CD14-positive monocyte (primary cell): ENCODE measurements around the gene EPS8L3. TPM values are rescaled to one million over a fixed set of nuclear protein-coding genes. Genes with fewer than 3 reads are reported as not detected.
"Not testable (repeated sequence)": the region's sequence is repeated elsewhere in the genome, so short reads cannot be mapped to it uniquely, and the experiment has no call there.

Experiments used
- DNase-seq, 3 donors: peaks; one replicate each; pipeline ENCODE4 v3.0.0-alpha.2; 2011 to 2022
- H2AFZ ChIP-seq: 2 replicates; pipeline ENCODE4 v1.6.0; 2012; ENCODE audit warnings: mild to moderate bottlenecking, low read depth, low read length, inconsistent platforms; ENCODE audit not compliant: insufficient read depth, poor library complexity, severe bottlenecking
- H3K27ac ChIP-seq, 2 donors: 1 replicate in 1 of 2; 2 replicates in 1 of 2; pipeline ENCODE4 v1.5.1; 2012 to 2013; ENCODE audit warnings: low read length in 2 of 2, control low read depth in 1 of 2, inconsistent platforms in 1 of 2, low read depth in 1 of 2, mild to moderate bottlenecking in 1 of 2
- H3K27me3 ChIP-seq, 2 donors: one replicate each; pipeline versions ENCODE4 v1.6.0 to v1.6.1; 2011 to 2013; ENCODE audit warnings: low read length in 2 of 2; ENCODE audit not compliant: control insufficient read depth in 2 of 2, insufficient read depth in 2 of 2
- H3K36me3 ChIP-seq, 2 donors: replicated peaks in 1 of 2; 1 replicate in 1 of 2; 2 replicates in 1 of 2; pipeline versions ENCODE4 v1.5.1 to v1.6.1; 2012 to 2013; ENCODE audit warnings: low read length in 2 of 2, control low read depth in 1 of 2, inconsistent platforms in 1 of 2, mild to moderate bottlenecking in 1 of 2; ENCODE audit not compliant: insufficient read depth in 2 of 2, control insufficient read depth in 1 of 2
- H3K4me1 ChIP-seq, 2 donors: 1 replicate in 1 of 2; 2 replicates in 1 of 2; pipeline versions ENCODE4 v1.5.1 to v1.6.1; 2012 to 2013; ENCODE audit warnings: low read length in 2 of 2, control low read depth in 1 of 2, inconsistent platforms in 1 of 2, mild to moderate bottlenecking in 1 of 2, moderate library complexity in 1 of 2; ENCODE audit not compliant: insufficient read depth in 2 of 2, control insufficient read depth in 1 of 2
- H3K4me2 ChIP-seq: replicated peaks from 2 replicates; pipeline ENCODE3; 2012; ENCODE audit warnings: low read length, moderate library complexity, mild to moderate bottlenecking; ENCODE audit not compliant: poor library complexity, severe bottlenecking; ENCODE audit errors: extremely low read depth
- H3K4me3 ChIP-seq, 3 experiments: fragments of 200-600 bp in 1 of 3; sonication (generic) in 1 of 3; replicated peaks in 1 of 3; 1 replicate in 2 of 3; 2 replicates in 1 of 3; pipeline ENCODE4 v1.5.1; 2011 to 2013; ENCODE audit warnings: low read length in 3 of 3, mild to moderate bottlenecking in 3 of 3, control low read depth in 2 of 3, low read depth in 2 of 3, inconsistent platforms in 1 of 3, moderate library complexity in 1 of 3
- H3K79me2 ChIP-seq: 2 replicates; pipeline ENCODE4 v1.6.0; 2012; ENCODE audit warnings: mild to moderate bottlenecking, control low read depth, inconsistent platforms, low read length, moderate library complexity; ENCODE audit not compliant: insufficient read depth
- H3K9ac ChIP-seq: 2 replicates; pipeline ENCODE4 v1.6.0; 2017; ENCODE audit warnings: low read length, mild to moderate bottlenecking; ENCODE audit not compliant: insufficient read depth, poor library complexity, severe bottlenecking
- H3K9me3 ChIP-seq, 2 donors: replicated peaks in 1 of 2; 1 replicate in 1 of 2; 2 replicates in 1 of 2; pipeline versions ENCODE4 v1.5.1 to v1.6.1; 2012 to 2013; ENCODE audit warnings: low read length in 2 of 2, control low read depth in 1 of 2; ENCODE audit not compliant: control insufficient read depth in 1 of 2, insufficient read depth in 1 of 2
- H4K20me1 ChIP-seq: 2 replicates; pipeline ENCODE4 v1.6.0; 2012; ENCODE audit warnings: mild to moderate bottlenecking, low read length, control low read depth, moderate library complexity; ENCODE audit not compliant: insufficient read depth
- H3K27ac Mint-ChIP-seq, 7 donors: one replicate each; pipeline ENCODE4 v1.8.0; 2020; ENCODE audit warnings: mild to moderate bottlenecking in 7 of 7, mixed read lengths in 7 of 7, moderate library complexity in 6 of 7, inconsistent platforms in 2 of 7
- H3K27me3 Mint-ChIP-seq, 3 donors: one replicate each; pipeline ENCODE4 v1.8.0; 2021 to 2022; ENCODE audit warnings: low read depth in 3 of 3, mild to moderate bottlenecking in 3 of 3, mixed read lengths in 3 of 3, moderate library complexity in 3 of 3, inconsistent platforms in 1 of 3
- H3K36me3 Mint-ChIP-seq, 2 donors: one replicate each; pipeline ENCODE4 v1.8.0; 2020; ENCODE audit warnings: mixed read lengths in 2 of 2, inconsistent platforms in 1 of 2, mild to moderate bottlenecking in 1 of 2
- H3K4me1 Mint-ChIP-seq: one replicate; pipeline ENCODE4 v1.8.0; 2020; ENCODE audit warnings: mild to moderate bottlenecking, mixed read lengths
- H3K4me3 Mint-ChIP-seq, 2 donors: one replicate each; pipeline ENCODE4 v1.8.0; 2020; ENCODE audit warnings: mild to moderate bottlenecking in 2 of 2, mixed read lengths in 2 of 2, moderate library complexity in 1 of 2
- H3K9me3 Mint-ChIP-seq, 7 donors: one replicate each; pipeline ENCODE4 v1.8.0; 2020 to 2022; ENCODE audit warnings: mixed read lengths in 7 of 7, mild to moderate bottlenecking in 6 of 7, moderate library complexity in 6 of 7, inconsistent platforms in 2 of 7
- WGBS: methylation state at CpG from one replicate; pipeline ENCODE4 v1.1.5; 2013; ENCODE audit warnings: missing lambda C conversion rate; ENCODE audit not compliant: insufficient coverage; 5-methylcytosine and 5-hydroxymethylcytosine counted together
- intact Hi-C, 2 donors: fragments of 100-400 bp; cut with micrococcal nuclease; formaldehyde crosslinking; loops; one replicate each; pipeline versions ENCODE4 v1.15.0 to v1.15.1; 2023
- polyA plus RNA-seq, 3 donors: library from polyadenylated mRNA; depleted of rRNA in 1 of 3; unstranded in 2 of 3; stranded (reverse) in 1 of 3; fragments of 300-500 nt in 2 of 3; fragments of >200 nt in 1 of 3; fragmentation: Illumina TruSeq in 2 of 3; gene quantifications; 1 replicate in 2 of 3; 2 replicates in 1 of 3; pipeline ENCODE4 v1.2.3, GENCODE V29; 2012 to 2021
- TF ChIP-seq, protein P1 (sequence below): fragments of 200-600 bp; IDR thresholded peaks from one replicate; pipeline ENCODE4 v1.8.0; 2022; ENCODE audit warnings: antibody characterized with exemption, mild to moderate bottlenecking

The EPS8L3 gene
- polyA plus RNA-seq, 3 donors: not detected

DNA sequence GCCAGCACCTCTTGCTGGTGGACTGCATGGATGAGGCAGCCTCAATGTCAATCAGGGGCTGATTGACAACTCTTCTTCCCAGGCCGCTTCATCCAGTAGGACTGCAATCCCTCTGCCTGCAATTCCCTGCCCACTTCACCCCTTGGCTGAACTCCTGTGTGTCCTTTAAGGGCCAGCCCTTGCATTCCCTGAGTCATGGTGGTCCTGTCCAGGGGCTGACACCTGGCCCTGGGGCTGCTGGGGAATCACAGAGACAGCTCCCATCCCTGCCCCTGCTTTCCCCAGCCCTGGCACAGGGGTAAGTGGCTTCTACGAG lies 4.6 kb upstream of the EPS8L3 start:
- WGBS: 92% methylated on average over 2 of the region's 2 CpGs
- H3K4me3 Mint-ChIP-seq: no peak overlapping the region
- Histone ChIP-seq H3K27ac (no peak overlapping the region), H3K4me1 (peaks cover 8 to 10% of the 10 kb centered on the region in 2 donors), H3K36me3 (no peaks in the 10 kb centered on the region), H3K4me2 (no peak overlapping the region), H3K4me3 (no peak overlapping the region), H3K9ac (no peak overlapping the region), H3K79me2 (no peaks in the 10 kb centered on the region), H3K9me3 (no peaks in the 10 kb centered on the region), H3K27me3 (no peaks in the 10 kb centered on the region), H2AFZ (no peak overlapping the region), H4K20me1 (no peaks in the 10 kb centered on the region)
- peaks cover 0 to 12% (median 0%) of the 10 kb centered on the region in 3 donors for H3K27me3 Mint-ChIP-seq
- TF ChIP-seq, protein P1, sequence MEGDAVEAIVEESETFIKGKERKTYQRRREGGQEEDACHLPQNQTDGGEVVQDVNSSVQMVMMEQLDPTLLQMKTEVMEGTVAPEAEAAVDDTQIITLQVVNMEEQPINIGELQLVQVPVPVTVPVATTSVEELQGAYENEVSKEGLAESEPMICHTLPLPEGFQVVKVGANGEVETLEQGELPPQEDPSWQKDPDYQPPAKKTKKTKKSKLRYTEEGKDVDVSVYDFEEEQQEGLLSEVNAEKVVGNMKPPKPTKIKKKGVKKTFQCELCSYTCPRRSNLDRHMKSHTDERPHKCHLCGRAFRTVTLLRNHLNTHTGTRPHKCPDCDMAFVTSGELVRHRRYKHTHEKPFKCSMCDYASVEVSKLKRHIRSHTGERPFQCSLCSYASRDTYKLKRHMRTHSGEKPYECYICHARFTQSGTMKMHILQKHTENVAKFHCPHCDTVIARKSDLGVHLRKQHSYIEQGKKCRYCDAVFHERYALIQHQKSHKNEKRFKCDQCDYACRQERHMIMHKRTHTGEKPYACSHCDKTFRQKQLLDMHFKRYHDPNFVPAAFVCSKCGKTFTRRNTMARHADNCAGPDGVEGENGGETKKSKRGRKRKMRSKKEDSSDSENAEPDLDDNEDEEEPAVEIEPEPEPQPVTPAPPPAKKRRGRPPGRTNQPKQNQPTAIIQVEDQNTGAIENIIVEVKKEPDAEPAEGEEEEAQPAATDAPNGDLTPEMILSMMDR: no peak
- DNase-seq: no peak
- H3K4me1 Mint-ChIP-seq: peaks cover 9% of the 10 kb centered on the region
- no peaks in the 10 kb centered on the region for H3K36me3 Mint-ChIP-seq
- no peaks in the 10 kb centered on the region for H3K9me3 Mint-ChIP-seq
- no peak overlapping the region for H3K27ac Mint-ChIP-seq
- intact Hi-C loops: no loop called here

DNA sequence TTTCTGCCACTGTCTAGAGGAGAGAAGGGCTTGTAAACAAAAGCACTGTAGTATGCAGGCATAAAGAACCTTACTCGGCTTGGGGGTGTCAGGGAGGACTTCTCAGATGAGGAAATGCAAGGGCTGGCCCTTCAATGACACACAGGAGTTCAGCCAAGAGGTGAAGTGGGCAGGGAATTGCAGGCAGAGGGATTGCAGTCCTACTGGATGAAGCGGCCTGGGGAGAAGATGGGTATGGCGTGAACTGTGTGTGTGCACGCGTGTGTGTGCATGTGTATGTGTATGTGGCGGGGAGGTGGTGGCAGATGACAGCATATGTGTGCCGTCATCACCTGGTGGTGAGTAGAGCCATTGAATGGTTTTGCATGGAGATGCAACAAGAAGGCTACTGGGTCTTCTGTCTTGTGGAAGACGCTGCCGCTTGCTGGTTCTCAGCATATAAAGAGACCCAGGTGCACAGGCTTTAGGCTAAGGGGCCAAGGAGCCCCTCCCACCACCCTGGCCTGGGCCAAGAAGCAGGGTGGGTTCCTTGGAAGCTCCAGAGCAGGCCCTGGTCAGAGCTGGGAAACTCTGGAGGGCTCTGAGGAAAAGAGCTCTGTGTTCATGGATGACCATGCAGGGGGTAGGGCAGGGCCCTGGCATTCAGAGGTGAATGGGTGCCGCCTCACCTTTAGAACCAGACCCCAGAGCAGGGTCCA lies 4.1 kb upstream of the EPS8L3 start:
- Histone ChIP-seq H3K9me3 (no peaks in the 10 kb centered on the region), H3K27me3 (no peaks in the 10 kb centered on the region), H3K4me1 (peaks cover 13 to 15% of the 10 kb centered on the region in 2 donors), H3K27ac (no peak overlapping the region), H3K36me3 (no peaks in the 10 kb centered on the region), H3K9ac (no peak overlapping the region), H3K79me2 (no peaks in the 10 kb centered on the region), H3K4me3 (no peak overlapping the region), H4K20me1 (no peaks in the 10 kb centered on the region), H3K4me2 (no peak overlapping the region), H2AFZ (no peak overlapping the region)
- H3K4me1 Mint-ChIP-seq: peaks cover 14% of the 10 kb centered on the region
- intact Hi-C loops: no loop called here
- TF ChIP-seq, protein P1: no peak
- no peaks in the 10 kb centered on the region for H3K36me3 Mint-ChIP-seq
- peaks cover 0 to 12% (median 0%) of the 10 kb centered on the region in 3 donors for H3K27me3 Mint-ChIP-seq
- H3K9me3 Mint-ChIP-seq: no peaks in the 10 kb centered on the region
- 93% methylated on average over 9 of the region's 10 CpGs for WGBS
- H3K4me3 Mint-ChIP-seq: no peak overlapping the region
- no peak for DNase-seq
- H3K27ac Mint-ChIP-seq: no peak overlapping the region

DNA sequence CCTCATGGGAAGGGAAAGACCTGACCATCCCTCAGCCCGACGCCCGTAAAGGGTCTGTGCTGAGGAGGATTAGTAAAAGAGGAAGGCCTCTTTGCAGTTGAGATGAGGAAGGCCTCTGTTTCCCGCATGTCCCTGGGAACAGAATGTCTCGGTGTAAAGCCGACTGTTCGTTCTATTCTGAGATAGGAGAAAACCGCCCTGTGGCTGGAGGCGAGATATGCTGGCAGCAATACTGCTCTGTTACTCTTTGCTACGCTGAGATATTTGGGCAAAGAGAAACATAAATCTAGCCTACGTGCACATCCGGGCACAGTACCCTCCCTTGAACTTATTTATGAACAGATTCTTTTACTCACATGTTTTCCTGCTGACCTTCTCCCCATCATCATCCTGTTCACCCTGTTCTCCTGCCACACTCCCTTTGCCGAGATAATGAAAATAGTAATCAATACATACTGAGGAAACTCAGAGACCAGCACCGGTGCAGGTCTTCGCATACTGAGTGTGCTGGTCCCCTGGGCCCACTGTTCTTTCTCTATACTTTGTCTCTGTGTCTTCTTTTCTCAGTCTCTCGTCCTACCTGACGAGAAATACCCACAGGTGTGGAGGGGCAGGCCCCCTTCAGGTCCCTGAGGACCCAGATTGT lies 3.4 kb upstream of the EPS8L3 start:
- DNase-seq, H3K27ac ChIP-seq, H3K4me2 ChIP-seq, H3K9me3 Mint-ChIP-seq, H3K9me3 ChIP-seq, H4K20me1 ChIP-seq, H3K27ac Mint-ChIP-seq, H3K79me2 ChIP-seq, H2AFZ ChIP-seq, H3K36me3 Mint-ChIP-seq, H3K4me3 Mint-ChIP-seq, H3K36me3 ChIP-seq, H3K27me3 ChIP-seq, H3K9ac ChIP-seq, H3K27me3 Mint-ChIP-seq, intact Hi-C loops, H3K4me3 ChIP-seq: not testable (repeated sequence)
- WGBS: 61% methylated on average over 7 of the region's 17 CpGs
- H3K4me1 Mint-ChIP-seq: peaks cover 21% of the 10 kb centered on the region
- peaks cover 20% of the 10 kb centered on the region in 2 donors for H3K4me1 ChIP-seq
